Left lung (tissue), 10 donors: ENCODE data around the gene CCDC51. TPM values are rescaled to one million over a fixed set of nuclear protein-coding genes. Genes with fewer than 3 reads are reported as not detected.

Experiments used
- ATAC-seq: fragments of 200-7000 bp; cut with Tn5 transposase; one replicate; pipeline ENCODE4 v1.9.1; 2020; ENCODE audit warnings: moderate library complexity
- DNase-seq, 4 donors: peaks; one replicate each; pipeline ENCODE4 v3.0.0-alpha.2; 2013 to 2020
- H3K27ac ChIP-seq, 2 donors: fragments of 200-600 bp; sonication (generic) in 1 of 2; one replicate each; pipeline versions ENCODE4 v1.5.0 to v1.8.0; 2020 to 2021
- H3K27me3 ChIP-seq, 2 donors: fragments of 200-600 bp; sonication (generic) in 1 of 2; one replicate each; pipeline versions ENCODE4 v1.5.0 to v1.8.0; 2020 to 2021
- H3K36me3 ChIP-seq, 2 donors: fragments of 200-600 bp; sonication (generic) in 1 of 2; one replicate each; pipeline versions ENCODE4 v1.5.0 to v1.8.0; 2020 to 2021
- H3K4me1 ChIP-seq, 2 donors: fragments of 200-600 bp; one replicate each; pipeline ENCODE4 v1.8.0; 2021
- H3K4me3 ChIP-seq, 2 donors: fragments of 200-600 bp; sonication (generic) in 1 of 2; one replicate each; pipeline versions ENCODE4 v1.5.0 to v1.8.0; 2020 to 2021; ENCODE audit warnings: mild to moderate bottlenecking in 1 of 2
- H3K9me3 ChIP-seq, 2 donors: fragments of 200-600 bp; sonication (generic) in 1 of 2; one replicate each; pipeline versions ENCODE4 v1.5.0 to v1.8.0; 2020 to 2021
- intact Hi-C, 2 donors: fragments of 100-400 bp; cut with DNase I; formaldehyde crosslinking; loops; one replicate each; pipeline versions ENCODE4 v1.11.2 to v1.14.2; 2022
- polyA plus RNA-seq, 6 donors: library from polyadenylated mRNA; unstranded; fragments of 120-200 nt; gene quantifications; one replicate each; pipeline ENCODE4 v1.2.1, GENCODE V29; 2013; ENCODE audit not compliant: insufficient read length in 6 of 6
- total RNA-seq, 2 donors: library from RNA; stranded (reverse); fragmentation: NEBNext Ultra II Directional; extraction: Animal tissue kit (Norgen Biotek cat#: 25700); gene quantifications; one replicate each; pipeline ENCODE4 v1.2.1, GENCODE V29; 2021
- TF ChIP-seq, protein P1 (sequence below), 2 donors: fragments of 200-600 bp; sonication (generic) in 1 of 2; IDR thresholded peaks; one replicate each; pipeline versions ENCODE4 v1.5.0 to v1.8.0; 2021; ENCODE audit warnings: antibody characterized with exemption in 2 of 2
- donor health status: DM: no; HTN: yes; CAD: no.
- donor health status: DM: no; HTN: no; CAD: no.

The CCDC51 gene
- total and polyA plus RNA-seq, 8 donors, result 13.4 to 16.2 (median 14.8) TPM

DNA sequence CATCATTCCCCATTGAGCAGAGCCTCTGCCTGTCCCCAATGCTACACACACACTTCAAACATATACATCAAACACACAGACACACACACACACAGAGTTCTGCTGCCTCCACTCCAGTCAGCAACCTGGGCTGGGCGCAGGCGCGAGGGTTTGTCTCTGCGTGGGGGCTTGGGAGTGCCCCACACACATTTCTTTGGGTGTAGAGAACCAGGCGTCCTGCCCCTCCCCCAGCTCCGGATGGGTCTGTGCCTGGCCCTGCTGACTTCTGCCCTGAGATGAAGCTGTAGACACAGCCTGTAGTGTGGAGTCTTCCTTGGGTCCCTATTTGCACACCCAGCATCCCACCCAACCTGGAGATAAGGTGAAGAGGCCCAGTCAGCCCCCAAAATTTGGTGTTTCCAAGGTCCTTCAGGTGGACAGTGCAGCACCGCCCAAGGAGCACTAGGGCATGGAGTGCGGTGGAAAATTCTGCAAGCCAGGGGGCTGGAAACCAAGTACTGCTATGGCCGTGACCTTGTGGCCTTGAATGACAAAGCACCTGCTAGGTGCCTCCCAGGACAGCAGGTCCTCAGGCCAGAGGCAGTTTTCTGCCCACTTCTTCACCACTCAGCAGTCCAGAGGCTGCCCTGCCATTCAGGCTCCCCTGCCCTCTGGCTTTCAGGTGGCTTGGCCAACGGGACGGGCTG, 41.1 kb downstream of the CCDC51 start:
- intact Hi-C loops, result no loop called here

DNA sequence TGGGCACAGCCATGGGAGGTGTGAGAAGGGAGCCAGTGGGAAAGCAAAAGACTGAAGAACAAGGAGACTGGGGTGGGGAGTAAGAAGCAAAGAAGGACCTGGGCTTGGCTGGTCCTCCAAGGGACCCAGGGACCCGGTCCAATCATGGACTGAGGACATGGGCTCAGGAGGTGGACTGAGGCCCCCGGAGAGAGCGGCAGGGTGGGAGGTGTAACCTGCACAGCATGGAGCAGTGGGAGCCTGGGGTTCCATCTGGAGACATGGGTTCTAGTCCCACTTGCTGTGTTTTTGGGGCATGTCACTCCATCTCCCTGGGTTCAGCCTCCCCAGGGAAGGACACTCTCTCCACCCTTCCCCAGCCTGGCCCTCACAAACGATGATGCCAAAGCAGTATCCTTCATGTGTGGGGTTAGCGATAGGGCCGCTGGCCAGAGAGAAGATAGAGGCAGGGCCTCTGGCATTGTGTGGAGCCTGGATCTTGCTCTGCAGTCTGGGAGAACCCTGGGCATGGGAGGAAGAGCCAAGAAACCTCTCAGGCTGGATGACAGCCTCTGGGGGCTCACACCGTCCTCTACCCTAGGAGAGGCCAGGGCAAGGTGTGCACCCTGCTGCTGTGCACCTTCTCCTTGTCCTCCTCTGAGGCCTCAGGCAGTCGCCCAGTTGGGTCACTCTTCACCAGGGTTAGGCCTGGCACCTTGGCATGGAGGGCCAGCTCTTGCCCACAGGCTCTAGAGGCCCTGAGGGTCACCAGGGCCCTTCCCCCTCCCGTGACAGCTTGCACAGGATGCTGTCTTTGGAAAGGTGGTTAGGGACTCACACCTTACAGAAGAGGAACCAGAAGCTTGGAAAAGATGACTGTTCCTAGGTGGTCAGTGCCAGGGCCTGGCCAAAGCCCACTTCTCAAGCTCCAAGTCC, 41.9 kb downstream of the CCDC51 start:
- Histone ChIP-seq H3K4me3 (no peak overlapping the region), H3K27ac (peak overlapping the region in 1 of 2 donors; percentile 5), H3K27me3 (no peaks in the 10 kb centered on the region), H3K9me3 (no peaks in the 10 kb centered on the region), H3K4me1 (peaks cover 0 to 10% of the 10 kb centered on the region in 2 donors), H3K36me3 (no peaks in the 10 kb centered on the region)
- peak in 1 of 4 donors; percentile 59 for DNase-seq
- TF ChIP-seq, protein P1, sequence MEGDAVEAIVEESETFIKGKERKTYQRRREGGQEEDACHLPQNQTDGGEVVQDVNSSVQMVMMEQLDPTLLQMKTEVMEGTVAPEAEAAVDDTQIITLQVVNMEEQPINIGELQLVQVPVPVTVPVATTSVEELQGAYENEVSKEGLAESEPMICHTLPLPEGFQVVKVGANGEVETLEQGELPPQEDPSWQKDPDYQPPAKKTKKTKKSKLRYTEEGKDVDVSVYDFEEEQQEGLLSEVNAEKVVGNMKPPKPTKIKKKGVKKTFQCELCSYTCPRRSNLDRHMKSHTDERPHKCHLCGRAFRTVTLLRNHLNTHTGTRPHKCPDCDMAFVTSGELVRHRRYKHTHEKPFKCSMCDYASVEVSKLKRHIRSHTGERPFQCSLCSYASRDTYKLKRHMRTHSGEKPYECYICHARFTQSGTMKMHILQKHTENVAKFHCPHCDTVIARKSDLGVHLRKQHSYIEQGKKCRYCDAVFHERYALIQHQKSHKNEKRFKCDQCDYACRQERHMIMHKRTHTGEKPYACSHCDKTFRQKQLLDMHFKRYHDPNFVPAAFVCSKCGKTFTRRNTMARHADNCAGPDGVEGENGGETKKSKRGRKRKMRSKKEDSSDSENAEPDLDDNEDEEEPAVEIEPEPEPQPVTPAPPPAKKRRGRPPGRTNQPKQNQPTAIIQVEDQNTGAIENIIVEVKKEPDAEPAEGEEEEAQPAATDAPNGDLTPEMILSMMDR (IDR thresholded peaks at IDR 0.05), result no peak
- intact Hi-C loops, result no loop called here
- ATAC-seq, result no peak

More for the DNA sequence above, 41.1 kb downstream of the CCDC51 start:
- Histone ChIP-seq H3K27ac (no peak overlapping the region), H3K4me1 (peaks cover 0 to 10% of the 10 kb centered on the region in 2 donors), H3K36me3 (peaks cover 0 to 4% of the 10 kb centered on the region in 2 donors), H3K9me3 (no peaks in the 10 kb centered on the region), H3K4me3 (no peak overlapping the region), H3K27me3 (no peaks in the 10 kb centered on the region)
- peak in 1 of 4 donors; percentile 62 for DNase-seq
- TF ChIP-seq, protein P1 (IDR thresholded peaks at IDR 0.05), result no peak
- ATAC-seq, result no peak

DNA sequence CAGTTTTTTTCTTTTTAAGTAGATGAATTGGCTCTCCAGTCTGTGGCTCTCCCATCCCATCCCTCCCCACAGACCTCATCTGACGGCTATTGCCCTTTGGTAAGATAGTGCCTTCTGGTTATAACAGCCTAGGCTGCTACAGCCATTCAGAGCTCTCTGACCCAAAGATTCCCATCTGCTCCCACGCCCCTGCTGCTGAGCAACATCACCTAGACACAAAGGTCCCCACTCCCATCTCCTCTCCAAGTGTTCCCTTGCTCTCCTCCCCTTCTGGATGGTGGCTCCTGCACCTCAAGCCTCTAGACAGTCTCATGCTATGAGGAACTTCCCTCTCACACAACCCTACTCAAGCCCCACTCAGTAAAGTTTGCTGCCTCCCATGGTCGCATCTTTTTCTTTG, 44.2 kb downstream of the CCDC51 start:
- Histone ChIP-seq H3K27ac (no peak overlapping the region), H3K27me3 (no peaks in the 10 kb centered on the region), H3K36me3 (no peaks in the 10 kb centered on the region), H3K9me3 (no peaks in the 10 kb centered on the region), H3K4me3 (no peak overlapping the region), H3K4me1 (peaks cover 0 to 10% of the 10 kb centered on the region in 2 donors)
- TF ChIP-seq, protein P1 (IDR thresholded peaks at IDR 0.05), result no peak
- ATAC-seq, result no peak
- no peak for DNase-seq
- intact Hi-C loops, result no loop called here

DNA sequence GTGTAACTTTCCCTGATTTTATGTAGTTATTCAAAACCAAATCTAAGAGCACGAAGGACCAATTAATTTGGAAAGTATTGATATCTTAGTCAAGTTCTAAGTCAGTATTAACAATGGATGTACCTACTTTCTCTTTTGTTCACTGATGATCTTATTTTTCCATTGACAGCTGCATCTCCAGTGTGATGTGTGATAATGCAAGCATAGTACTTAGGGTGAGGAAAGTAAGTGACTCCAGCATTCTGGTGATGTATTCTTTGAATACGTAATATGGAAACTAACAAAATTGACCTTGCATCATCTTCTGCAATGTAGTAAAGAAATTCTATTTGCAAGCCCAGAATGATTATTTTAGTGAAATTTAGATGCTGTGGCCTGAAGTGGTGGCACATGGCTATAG, 45.5 kb downstream of the CCDC51 start:
- Histone ChIP-seq H3K4me1 (peaks cover 0 to 10% of the 10 kb centered on the region in 2 donors), H3K27ac (no peak overlapping the region), H3K27me3 (no peaks in the 10 kb centered on the region), H3K36me3 (no peaks in the 10 kb centered on the region), H3K4me3 (no peak overlapping the region), H3K9me3 (no peaks in the 10 kb centered on the region)
- intact Hi-C loops, result no loop called here
- DNase-seq (no peak), ATAC-seq (no peak)
- TF ChIP-seq, protein P1 (IDR thresholded peaks at IDR 0.05), result no peak

DNA sequence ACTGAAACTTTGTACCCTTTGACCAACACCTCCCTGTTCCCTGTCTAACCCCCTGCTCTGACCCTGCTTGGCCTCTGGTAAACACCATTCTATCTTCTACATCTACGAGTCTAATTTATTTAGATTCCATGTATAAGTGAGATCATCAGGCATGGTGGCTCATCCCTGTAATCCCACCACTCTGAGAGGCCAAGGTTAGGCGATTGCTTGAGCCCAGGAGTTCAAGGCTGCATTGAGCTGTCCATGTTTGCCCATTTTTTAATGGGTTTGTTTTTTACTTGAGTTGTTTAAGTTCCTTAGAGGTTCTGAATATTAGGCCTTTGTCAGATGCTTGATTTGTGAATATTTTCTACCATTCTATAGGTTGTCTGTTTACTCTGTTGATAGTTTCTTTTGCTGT, 51.0 kb downstream of the CCDC51 start:
- no peaks in the 10 kb centered on the region for H3K4me1 ChIP-seq
- H3K4me3 ChIP-seq, result no peak overlapping the region
- ATAC-seq, result no peak
- TF ChIP-seq, protein P1 (IDR thresholded peaks at IDR 0.05), result no peak
- DNase-seq, result no peak
- H3K27ac ChIP-seq, result no peak overlapping the region
- H3K9me3 ChIP-seq, result peaks cover 0 to 2% of the 10 kb centered on the region in 2 donors
- H3K36me3 ChIP-seq, result no peaks in the 10 kb centered on the region
- H3K27me3 ChIP-seq, result no peaks in the 10 kb centered on the region
- intact Hi-C loops, result no loop called here
